NB4 (cell line): Measurements from ENCODE around the gene TECPR1.

Experiments
- POLR2A ChIP-seq: IDR thresholded peaks from 2 replicates; pipeline ENCODE4 v1.6.1; 2011; ENCODE audit warnings: mild to moderate bottlenecking; ENCODE audit not compliant: insufficient read length; ENCODE audit errors: extremely low read depth
- TF ChIP-seq, protein P1 (sequence below): IDR thresholded peaks from one replicate; pipeline ENCODE4 v1.5.1; 2012; ENCODE audit warnings: low read depth, low read length

DNA sequence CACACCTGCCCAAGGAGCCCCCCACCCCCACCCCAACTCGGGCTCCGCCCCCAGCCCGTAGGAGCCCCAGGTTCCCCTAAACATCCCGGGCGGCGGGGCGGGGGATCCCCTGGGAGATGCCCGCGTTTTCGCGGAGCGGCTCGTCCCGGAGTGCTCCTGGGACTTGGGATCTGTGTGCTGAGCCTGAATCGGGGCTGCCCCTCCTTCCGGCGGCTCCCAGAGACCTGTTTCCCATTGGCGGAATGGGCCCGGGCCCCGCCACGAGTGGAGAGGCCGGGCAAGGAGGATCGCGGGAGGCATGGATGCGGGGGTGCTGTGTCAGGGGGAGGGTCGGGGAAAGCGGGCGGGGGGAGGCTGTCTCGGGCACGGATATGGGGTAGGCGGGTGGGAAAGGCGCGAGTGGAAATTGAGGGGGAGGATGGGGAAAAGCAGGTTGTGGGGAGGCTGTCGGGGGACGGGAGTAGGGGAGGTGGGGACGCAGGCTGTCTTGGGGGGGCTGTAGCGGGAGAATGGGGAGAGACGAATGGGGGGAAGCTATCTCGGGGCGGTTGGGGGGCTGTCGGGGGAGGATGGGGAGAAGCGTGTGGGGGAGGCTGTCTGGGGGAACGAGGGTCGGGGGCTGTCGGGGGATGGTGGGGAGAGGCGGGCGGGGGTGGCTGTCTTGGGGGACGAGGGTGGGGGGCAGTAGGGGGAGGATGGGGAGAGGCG lies 41.4 kb downstream of the TECPR1 start:
- TF ChIP-seq, protein P1, sequence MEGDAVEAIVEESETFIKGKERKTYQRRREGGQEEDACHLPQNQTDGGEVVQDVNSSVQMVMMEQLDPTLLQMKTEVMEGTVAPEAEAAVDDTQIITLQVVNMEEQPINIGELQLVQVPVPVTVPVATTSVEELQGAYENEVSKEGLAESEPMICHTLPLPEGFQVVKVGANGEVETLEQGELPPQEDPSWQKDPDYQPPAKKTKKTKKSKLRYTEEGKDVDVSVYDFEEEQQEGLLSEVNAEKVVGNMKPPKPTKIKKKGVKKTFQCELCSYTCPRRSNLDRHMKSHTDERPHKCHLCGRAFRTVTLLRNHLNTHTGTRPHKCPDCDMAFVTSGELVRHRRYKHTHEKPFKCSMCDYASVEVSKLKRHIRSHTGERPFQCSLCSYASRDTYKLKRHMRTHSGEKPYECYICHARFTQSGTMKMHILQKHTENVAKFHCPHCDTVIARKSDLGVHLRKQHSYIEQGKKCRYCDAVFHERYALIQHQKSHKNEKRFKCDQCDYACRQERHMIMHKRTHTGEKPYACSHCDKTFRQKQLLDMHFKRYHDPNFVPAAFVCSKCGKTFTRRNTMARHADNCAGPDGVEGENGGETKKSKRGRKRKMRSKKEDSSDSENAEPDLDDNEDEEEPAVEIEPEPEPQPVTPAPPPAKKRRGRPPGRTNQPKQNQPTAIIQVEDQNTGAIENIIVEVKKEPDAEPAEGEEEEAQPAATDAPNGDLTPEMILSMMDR, result no peak
- TF ChIP-seq POLR2A, result no peak
